HAP-1 (cell line): ENCODE data around the gene EEPD1.

ENCODE experiments used
- DNase-seq, 2 experiments: peaks; one replicate each; pipeline ENCODE4 v3.0.0-alpha.2; 2016 to 2020; ENCODE audit warnings: low spot score in 2 of 2
- H3K27me3 ChIP-seq: fragments of 250-450 bp; sonication (Bioruptor Pico); 2 replicates; pipeline ENCODE4 v1.5.1; 2020; ENCODE audit warnings: low read depth, mild to moderate bottlenecking, moderate library complexity
- H3K36me3 ChIP-seq: fragments of 250-450 bp; sonication (Bioruptor Pico); replicated peaks from 2 replicates; pipeline ENCODE4 v1.5.1; 2020; ENCODE audit warnings: mild to moderate bottlenecking
- H3K4me1 ChIP-seq: fragments of 250-450 bp; sonication (Bioruptor Pico); 2 replicates; pipeline ENCODE4 v1.5.1; 2020; ENCODE audit warnings: mild to moderate bottlenecking
- H3K4me3 ChIP-seq: fragments of 250-450 bp; sonication (Bioruptor Pico); 2 replicates; pipeline ENCODE4 v1.5.1; 2020; ENCODE audit warnings: mild to moderate bottlenecking, moderate library complexity
- H3K9me3 ChIP-seq: fragments of 250-450 bp; sonication (Bioruptor Pico); 2 replicates; pipeline ENCODE4 v1.5.1; 2020; ENCODE audit warnings: mild to moderate bottlenecking, moderate library complexity
- in situ Hi-C: fragments of 300-500 bp; cut with MboI; formaldehyde crosslinking; loops from 3 replicates; pipeline ENCODE4 v1.14.3; 2020; ENCODE audit warnings: low sequenced_read_pairs, inconsistent platforms, mixed read lengths

EEPD1 gene

DNA sequence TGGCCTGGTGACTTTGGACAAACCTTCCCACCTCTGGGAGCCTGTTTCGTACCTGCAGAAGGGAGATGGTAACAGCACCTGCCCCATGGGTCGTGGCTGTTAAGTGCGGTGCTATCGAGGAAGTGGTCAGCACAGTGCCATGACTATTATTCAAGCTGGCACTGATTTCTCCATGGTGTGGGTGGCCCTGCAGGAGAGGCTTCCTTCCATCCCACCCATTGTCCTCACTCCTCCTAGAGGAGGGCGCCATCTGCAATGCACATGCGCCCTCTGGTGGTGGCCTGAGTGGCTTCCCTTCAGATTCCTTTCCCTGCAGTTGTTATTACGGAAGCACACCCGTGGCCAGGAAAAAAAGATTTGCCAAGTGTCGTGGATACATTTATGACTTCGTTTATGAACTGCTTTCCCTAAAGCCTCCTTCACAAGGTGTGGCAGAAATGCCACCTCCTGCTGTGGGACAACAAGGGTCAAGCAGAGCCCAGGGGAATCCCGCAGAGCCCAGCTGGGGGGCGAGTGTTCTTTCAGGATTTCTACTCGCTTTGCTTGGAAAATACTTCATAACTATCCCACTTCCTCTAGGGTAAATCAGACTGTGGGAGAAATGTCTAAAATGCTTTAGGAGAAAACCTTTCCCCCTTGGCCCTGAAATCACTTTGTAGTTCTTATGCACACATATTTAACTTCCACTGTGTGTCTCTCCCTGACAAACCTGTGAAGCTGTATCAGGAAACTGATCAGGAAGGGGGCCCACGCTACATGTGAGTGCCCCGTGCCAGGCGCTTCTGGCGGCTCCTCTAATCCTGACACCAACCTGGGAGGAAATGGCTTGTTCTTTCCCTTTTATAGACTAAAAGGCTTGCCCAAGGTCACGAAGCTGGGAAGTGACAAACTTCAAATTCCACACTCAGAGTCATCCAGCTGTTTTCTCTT is 138.6 kb downstream of the EEPD1 start:
- DNase-seq: peak; percentile 71 to 89
- in situ Hi-C loops: loop anchor here (5.0 kb wide), 1 partner anchor 304 kb away; no protein-coding TSS in a partner anchor
- Histone ChIP-seq H3K4me1 (no peaks in the 10 kb centered on the region), H3K36me3 (no peaks in the 10 kb centered on the region), H3K27me3 (no peaks in the 10 kb centered on the region), H3K9me3 (no peaks in the 10 kb centered on the region), H3K4me3 (no peak overlapping the region)

GRCh38 chr7:36295090-36295489 is 142.0 kb downstream of the EEPD1 start:
- in situ Hi-C loops: no loop called here
- no peaks in the 10 kb centered on the region for H3K4me1 ChIP-seq
- no peak for DNase-seq
- H3K4me3 ChIP-seq: no peak overlapping the region
- no peaks in the 10 kb centered on the region for H3K27me3 ChIP-seq
- H3K9me3 ChIP-seq: no peaks in the 10 kb centered on the region
- no peaks in the 10 kb centered on the region for H3K36me3 ChIP-seq

DNA sequence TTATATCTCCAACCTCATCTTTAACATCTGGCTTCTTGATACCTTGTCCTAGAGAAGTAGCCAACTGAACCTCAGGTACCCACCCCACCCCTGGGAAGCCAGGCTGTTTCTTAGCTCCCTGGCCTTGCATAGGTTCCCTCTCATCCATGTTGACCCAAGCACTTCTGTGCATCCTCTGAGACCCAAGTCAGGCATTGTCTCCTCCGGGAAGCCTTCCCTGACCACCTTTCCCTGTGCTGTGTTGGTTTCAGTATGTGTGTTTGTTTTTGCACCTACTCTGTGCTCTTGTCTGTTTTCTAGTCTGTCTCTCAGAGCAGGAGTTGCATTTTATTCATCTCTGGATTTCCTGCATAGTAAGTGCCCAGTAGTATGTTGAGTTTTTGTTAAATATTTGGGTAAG is 143.2 kb downstream of the EEPD1 start:
- no peaks in the 10 kb centered on the region for H3K36me3 ChIP-seq
- in situ Hi-C loops: no loop called here
- no peak for DNase-seq
- no peaks in the 10 kb centered on the region for H3K4me1 ChIP-seq
- H3K4me3 ChIP-seq: no peak overlapping the region
- no peaks in the 10 kb centered on the region for H3K9me3 ChIP-seq
- H3K27me3 ChIP-seq: no peaks in the 10 kb centered on the region

GRCh38 chr7:36297364-36298009 is 144.4 kb downstream of the EEPD1 start:
- Histone ChIP-seq H3K36me3 (no peaks in the 10 kb centered on the region), H3K27me3 (no peaks in the 10 kb centered on the region), H3K9me3 (no peaks in the 10 kb centered on the region), H3K4me3 (no peak overlapping the region), H3K4me1 (no peaks in the 10 kb centered on the region)
- in situ Hi-C loops: no loop called here
- no peak for DNase-seq

GRCh38 chr7:36298106-36298505 is 145.1 kb downstream of the EEPD1 start:
- Histone ChIP-seq H3K4me3 (no peak overlapping the region), H3K27me3 (no peaks in the 10 kb centered on the region), H3K9me3 (no peaks in the 10 kb centered on the region), H3K36me3 (no peaks in the 10 kb centered on the region), H3K4me1 (no peaks in the 10 kb centered on the region)
- no peak for DNase-seq
- in situ Hi-C loops: no loop called here

DNA sequence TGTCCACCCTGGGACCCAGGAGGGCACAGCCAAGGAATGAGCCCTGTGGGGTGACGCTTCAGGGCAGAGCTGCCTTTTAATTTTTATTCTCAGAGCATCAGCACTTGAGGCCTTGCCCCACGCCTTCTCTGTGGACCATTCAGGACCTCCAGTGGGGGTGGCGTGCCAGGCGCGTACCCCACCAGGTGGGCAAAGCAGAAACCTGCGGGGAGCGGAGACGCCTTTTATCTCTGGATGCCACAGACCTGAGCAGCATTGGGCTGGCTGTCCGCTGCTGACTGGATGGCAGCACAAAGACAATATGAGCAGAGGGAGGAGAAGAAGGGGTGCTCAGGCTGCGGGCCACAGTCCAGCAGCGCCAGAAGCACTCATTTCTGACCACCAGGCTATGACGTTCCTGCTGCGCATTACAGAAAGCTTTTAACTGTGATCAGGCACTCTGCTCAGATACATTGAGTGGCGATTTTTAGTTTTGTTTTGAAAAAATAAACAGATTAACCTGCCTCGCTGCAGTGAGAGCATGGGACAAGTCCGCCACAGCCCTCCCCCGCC is 146.2 kb downstream of the EEPD1 start:
- in situ Hi-C loops: no loop called here
- DNase-seq: no peak
- Histone ChIP-seq H3K36me3 (no peaks in the 10 kb centered on the region), H3K27me3 (no peaks in the 10 kb centered on the region), H3K9me3 (no peaks in the 10 kb centered on the region), H3K4me1 (no peaks in the 10 kb centered on the region), H3K4me3 (no peak overlapping the region)

GRCh38 chr7:36299823-36300341 is 146.8 kb downstream of the EEPD1 start:
- no peaks in the 10 kb centered on the region for H3K27me3 ChIP-seq
- in situ Hi-C loops: no loop called here
- no peaks in the 10 kb centered on the region for H3K36me3 ChIP-seq
- no peaks in the 10 kb centered on the region for H3K9me3 ChIP-seq
- H3K4me3 ChIP-seq: no peak overlapping the region
- H3K4me1 ChIP-seq: no peaks in the 10 kb centered on the region
- DNase-seq: no peak

- Histone ChIP-seq H3K27me3 (no peaks in the 10 kb centered on the region), H3K36me3 (no peaks in the 10 kb centered on the region), H3K4me3 (no peak overlapping the region), H3K4me1 (no peaks in the 10 kb centered on the region), H3K9me3 (no peaks in the 10 kb centered on the region)
- in situ Hi-C loops: no loop called here
- DNase-seq: no peak
Measured at GRCh38 chr7:36300696-36301350, 147.8 kb downstream of the EEPD1 start.

GRCh38 chr7:36301914-36302771 is 149.1 kb downstream of the EEPD1 start:
- Histone ChIP-seq H3K36me3 (no peaks in the 10 kb centered on the region), H3K4me3 (no peak overlapping the region), H3K9me3 (no peaks in the 10 kb centered on the region), H3K4me1 (no peaks in the 10 kb centered on the region), H3K27me3 (no peaks in the 10 kb centered on the region)
- no peak for DNase-seq
- in situ Hi-C loops: no loop called here

DNA sequence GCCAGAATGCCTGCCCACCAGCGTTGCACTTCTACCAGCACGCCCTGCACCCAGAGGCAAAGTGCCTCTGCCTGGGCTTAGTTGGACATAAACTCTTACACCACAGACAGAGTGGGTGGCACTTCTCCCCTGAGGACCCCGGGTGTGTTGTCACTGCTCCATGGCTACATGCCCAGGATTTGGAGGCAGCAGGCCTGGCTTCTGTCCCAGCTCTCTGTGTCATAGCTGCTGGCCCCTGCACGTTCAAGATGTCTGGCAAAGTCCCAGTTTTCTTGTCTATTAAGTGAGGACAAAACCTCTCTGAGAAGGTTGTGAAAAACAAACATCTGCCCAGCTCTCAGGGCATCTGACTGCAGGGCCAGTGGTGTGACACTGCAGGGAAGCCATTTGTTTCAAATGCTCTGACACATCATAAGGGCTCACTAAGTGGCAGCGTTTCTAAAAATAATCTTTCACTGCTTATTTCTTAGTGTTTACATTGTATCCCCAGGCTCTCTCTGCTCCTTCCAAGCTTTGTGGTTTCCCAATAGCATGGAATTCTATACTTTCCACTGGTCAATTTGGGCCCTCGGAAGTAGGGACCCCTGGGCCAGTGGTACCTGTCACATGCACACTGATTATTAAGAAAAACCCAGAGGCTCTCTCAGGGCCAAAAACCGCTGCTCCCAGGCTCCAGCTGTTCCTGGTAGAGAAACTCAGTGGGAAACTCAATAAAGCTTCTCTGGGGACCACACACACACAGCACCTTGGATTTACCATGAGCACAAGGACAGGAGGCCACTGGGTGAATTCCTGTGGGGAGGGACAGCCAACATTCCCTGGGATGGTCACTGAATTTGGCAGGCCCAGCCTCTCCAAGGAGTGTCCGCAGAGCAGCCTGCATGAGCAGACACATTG is 150.4 kb downstream of the EEPD1 start:
- in situ Hi-C loops: no loop called here
- no peaks in the 10 kb centered on the region for H3K9me3 ChIP-seq
- no peaks in the 10 kb centered on the region for H3K4me1 ChIP-seq
- DNase-seq: no peak
- no peaks in the 10 kb centered on the region for H3K36me3 ChIP-seq
- no peak overlapping the region for H3K4me3 ChIP-seq
- no peaks in the 10 kb centered on the region for H3K27me3 ChIP-seq

DNA sequence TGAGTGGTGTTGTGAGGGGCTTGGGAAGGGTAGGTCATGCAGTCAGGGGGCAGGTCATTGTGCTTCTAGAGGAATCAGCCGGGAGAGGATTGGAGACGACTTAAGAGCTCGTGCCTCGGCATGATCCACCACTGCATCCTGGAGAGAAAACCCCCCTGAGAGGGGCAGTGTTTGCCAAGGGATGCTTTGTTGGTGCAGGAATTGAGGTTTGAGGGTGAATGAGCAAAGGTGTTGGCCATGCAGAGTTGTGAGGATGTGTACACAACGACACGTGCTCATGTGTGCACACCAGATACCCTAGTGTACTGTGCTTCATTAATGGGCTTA is 151.0 kb downstream of the EEPD1 start:
- H3K4me1 ChIP-seq: no peaks in the 10 kb centered on the region
- no peaks in the 10 kb centered on the region for H3K9me3 ChIP-seq
- DNase-seq: no peak
- in situ Hi-C loops: no loop called here
- H3K4me3 ChIP-seq: no peak overlapping the region
- H3K36me3 ChIP-seq: no peaks in the 10 kb centered on the region
- H3K27me3 ChIP-seq: no peaks in the 10 kb centered on the region

GRCh38 chr7:36305226-36305625 is 152.2 kb downstream of the EEPD1 start:
- H3K4me3 ChIP-seq: no peak overlapping the region
- H3K9me3 ChIP-seq: no peaks in the 10 kb centered on the region
- in situ Hi-C loops: no loop called here
- H3K36me3 ChIP-seq: no peaks in the 10 kb centered on the region
- DNase-seq: no peak
- no peaks in the 10 kb centered on the region for H3K27me3 ChIP-seq
- no peaks in the 10 kb centered on the region for H3K4me1 ChIP-seq
